Sciatic nerve (tissue), 2 donors: ENCODE measurements around the gene MS4A15. TPM values are rescaled to one million over a fixed set of nuclear protein-coding genes. Genes with fewer than 3 reads are reported as not detected.
"Not testable (repeated sequence)": the region's sequence is repeated elsewhere in the genome, so short reads cannot be mapped to it uniquely, and the experiment has no call there.

Source experiments
- ATAC-seq: fragments of 200-7000 bp; cut with Tn5 transposase; one replicate; pipeline ENCODE4 v1.9.1; 2020; ENCODE audit warnings: mild to moderate bottlenecking, moderate library complexity
- DNase-seq: peaks from one replicate; pipeline ENCODE4 v3.0.0-alpha.2; 2020; ENCODE audit warnings: low spot score
- intact Hi-C: fragments of 100-400 bp; cut with DNase I; formaldehyde crosslinking; loops from one replicate; pipeline ENCODE4 v1.14.2; 2022
- total RNA-seq: library from RNA; stranded (reverse); fragmentation: NEBNext Ultra II Directional; extraction: Animal tissue kit (Norgen Biotek cat#: 25700); gene quantifications from one replicate; pipeline ENCODE4 v1.2.1, GENCODE V29; 2021
- donor health status: DM: no; HTN: no; CAD: no.
- donor health status: DM: no; HTN: no; CAD: no.

Gene MS4A15
- total RNA-seq: not detected

GRCh38 chr11:60756307-60757032, at the start of gene MS4A15:
Gene MS4A15, plus strand, starts transcription at chr11:60756867. Its CDS starts 6,867 bp downstream, at chr11:60763734.
- ATAC-seq (no peak), DNase-seq (no peak)
- intact Hi-C loops: no loop called here

DNA sequence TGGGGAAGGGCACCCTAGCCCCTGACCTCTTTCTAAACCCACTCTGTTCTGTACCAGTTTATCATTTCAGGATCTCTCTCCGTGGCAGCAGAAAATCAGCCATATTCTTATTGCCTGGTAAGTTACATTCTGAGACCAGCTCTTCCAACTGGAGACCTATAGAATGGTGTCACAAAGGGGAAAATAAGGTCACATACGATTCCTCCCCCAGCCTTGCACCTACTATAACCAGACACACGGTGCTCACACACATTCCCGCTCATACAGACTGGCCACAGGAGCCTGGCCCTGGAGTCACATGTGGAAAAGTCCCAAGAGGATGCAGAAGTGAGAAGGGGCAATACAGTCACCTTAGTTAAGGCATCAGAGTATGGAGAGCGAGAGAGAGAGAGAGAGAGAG, 49.7 kb upstream of the MS4A15 start:
- ATAC-seq (no peak), DNase-seq (no peak)
- intact Hi-C loops: no loop called here

GRCh38 chr11:60710482-60710881, 46.2 kb upstream of the MS4A15 start:
- intact Hi-C loops: no loop called here
- ATAC-seq (no peak), DNase-seq (no peak)

DNA sequence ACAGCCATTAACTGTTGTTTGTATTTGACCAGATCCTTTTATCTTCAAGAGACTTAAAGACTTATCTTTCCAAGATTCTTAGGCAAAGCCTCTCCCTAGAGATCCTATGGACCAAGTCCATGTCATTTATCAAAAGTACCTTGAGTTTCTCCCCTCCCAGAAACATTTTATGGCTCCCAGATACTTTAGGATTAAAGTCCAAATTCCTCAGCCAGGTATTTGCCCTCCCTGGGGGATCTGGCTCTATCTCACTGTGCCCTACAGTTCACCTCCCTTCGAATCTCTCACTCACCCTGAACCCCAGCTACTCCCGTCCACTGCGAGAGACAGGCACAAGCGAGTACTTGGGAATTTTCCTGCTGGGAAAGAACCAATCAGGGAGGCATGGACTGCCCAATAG, 45.4 kb upstream of the MS4A15 start:
- intact Hi-C loops: no loop called here
- DNase-seq: no peak
- ATAC-seq: no peak

- ATAC-seq, intact Hi-C loops, DNase-seq: not testable (repeated sequence)
These were observed 43.2 kb upstream of the MS4A15 start for GRCh38 chr11:60713423-60713822.

GRCh38 chr11:60717956-60718355, 38.7 kb upstream of the MS4A15 start:
- intact Hi-C loops: no loop called here
- DNase-seq: no peak

DNA sequence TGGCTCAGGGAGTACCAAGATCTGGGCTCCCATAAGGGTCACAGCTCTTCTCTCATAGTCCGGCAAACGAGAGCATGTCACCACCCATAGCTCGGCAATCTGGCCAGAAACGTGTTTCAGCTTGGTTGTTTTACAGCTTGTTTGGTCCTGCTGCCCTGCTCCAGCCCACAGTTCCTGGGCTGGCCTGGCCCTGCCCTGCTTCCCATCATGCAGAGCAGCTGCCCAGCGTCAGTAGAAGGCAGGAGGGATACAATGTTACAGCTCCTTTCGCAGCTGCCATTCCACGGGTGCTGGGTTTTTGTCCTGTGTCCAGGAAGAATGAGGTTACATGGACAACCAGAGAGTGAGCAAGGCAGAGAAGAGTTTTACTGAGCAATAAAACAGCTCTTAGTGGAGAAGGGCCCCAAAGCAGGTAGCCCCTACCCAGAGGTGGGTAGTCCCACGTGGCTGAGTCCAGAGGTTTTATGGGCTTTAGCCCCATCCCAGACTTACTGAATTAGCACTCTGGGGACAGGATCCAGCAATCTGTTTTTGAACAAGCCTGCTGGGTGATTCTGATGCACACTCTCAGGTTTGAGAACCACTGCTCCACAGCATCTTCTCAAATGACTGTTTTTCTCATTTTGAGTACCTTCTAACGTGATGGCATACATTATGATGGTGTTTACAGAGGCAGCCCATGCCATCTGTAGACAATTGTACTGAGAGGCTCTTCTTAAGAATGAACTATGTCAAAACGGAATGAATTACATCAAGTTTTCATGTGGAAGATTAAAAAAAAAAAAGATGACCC, 37.9 kb upstream of the MS4A15 start:
- DNase-seq (no peak), ATAC-seq (no peak)
- intact Hi-C loops: no loop called here

More at GRCh38 chr11:60717956-60718355, 38.7 kb upstream of the MS4A15 start:
- no peak for ATAC-seq

DNA sequence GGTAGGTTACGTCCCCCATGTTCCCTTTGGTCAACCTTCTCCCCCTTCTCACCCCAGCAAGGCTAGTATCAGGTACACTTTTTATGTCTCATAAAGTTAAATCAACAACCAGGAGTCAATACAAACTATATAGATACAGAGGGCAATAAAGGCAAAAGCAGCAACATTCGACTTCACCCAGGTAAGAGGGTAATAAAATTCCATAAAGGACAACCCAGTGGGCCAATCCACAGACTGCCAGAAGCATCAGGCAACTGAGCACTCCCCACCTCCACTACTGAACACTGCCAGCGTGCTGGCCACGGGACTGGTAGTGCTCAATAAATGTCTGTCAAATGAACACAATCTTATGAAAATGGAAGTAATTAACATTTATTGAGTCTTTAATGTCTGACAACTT, 37.3 kb upstream of the MS4A15 start:
- DNase-seq: no peak
- no peak for ATAC-seq
- intact Hi-C loops: no loop called here

- DNase-seq (no peak), ATAC-seq (no peak)
- intact Hi-C loops: no loop called here
These were observed 36.2 kb upstream of the MS4A15 start for GRCh38 chr11:60720460-60720859.

DNA sequence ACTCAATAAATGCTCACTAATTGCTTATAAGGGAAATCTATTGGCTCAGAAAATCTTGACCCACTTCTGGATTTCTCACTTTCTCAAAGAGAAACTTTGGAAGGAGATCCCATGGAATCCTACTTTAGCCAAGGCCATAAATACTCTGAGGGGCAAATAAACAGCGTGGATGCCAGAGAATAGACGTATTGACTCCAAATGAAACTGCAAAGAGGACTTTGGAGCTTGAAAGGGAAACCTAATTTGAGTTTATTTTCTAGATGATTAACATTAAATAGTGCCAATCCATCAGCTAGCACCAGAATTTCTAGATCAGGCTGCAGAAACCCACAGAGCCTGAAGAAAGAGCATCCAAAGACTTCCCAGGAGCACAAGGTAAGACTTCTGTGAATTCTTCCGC, 32.2 kb upstream of the MS4A15 start, which contains the start of gene MS4A18:
Gene MS4A18, plus strand, starts transcription at position 301 of the 400 bp plus-strand sequence.
- DNase-seq (no peak), ATAC-seq (no peak)
- intact Hi-C loops: no loop called here

- intact Hi-C loops: no loop called here
- no peak for DNase-seq
- ATAC-seq: no peak
These were observed 31.1 kb upstream of the MS4A15 start for GRCh38 chr11:60725592-60725991.

DNA sequence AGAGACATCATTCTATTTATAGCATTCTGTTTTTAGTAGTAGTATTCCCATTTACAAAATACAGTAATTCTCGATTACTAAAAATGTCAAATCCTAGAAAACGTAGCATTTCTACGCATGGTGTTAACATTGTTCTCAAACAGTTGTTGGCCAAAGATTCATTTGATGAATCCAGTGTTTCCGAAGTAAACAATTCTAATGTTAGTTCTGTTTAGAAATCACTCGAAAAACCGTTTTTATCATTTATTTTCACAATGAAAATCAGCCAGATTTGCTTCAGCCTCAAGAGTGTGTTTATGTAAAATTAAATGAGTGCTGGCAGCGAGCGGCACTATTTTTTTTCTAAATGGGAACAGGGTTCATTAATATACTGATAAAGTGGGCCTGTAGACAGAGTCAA, 25.1 kb upstream of the MS4A15 start:
- no peak for ATAC-seq
- intact Hi-C loops: no loop called here
- DNase-seq: no peak

- ATAC-seq (no peak), DNase-seq (no peak)
- intact Hi-C loops: no loop called here
These were observed 22.4 kb upstream of the MS4A15 start for GRCh38 chr11:60734279-60734678.

DNA sequence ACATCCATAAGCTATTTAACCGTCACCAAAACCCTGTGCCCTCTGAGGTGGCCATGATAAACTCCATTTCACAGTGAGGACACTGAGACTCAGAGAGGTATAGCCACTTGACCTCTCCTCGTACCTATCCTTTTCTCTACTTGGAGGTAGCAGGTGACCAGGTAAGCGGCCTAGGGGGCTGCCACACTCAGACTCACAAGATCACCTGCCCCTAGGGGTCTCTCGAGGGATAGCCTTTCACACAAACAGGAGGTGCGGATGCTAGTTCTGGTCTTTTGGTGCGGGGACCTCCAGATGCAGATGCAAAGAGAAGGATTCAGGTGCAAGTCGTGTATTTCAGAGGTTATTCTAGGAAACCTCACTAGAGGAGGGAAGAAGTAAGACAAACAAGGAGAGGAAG, 17.6 kb upstream of the MS4A15 start:
- ATAC-seq (no peak), DNase-seq (no peak)
- intact Hi-C loops: no loop called here

- ATAC-seq: no peak
- no peak for DNase-seq
- intact Hi-C loops: no loop called here
These were observed 16.1 kb upstream of the MS4A15 start for GRCh38 chr11:60740573-60740972.

GRCh38 chr11:60741421-60741820, 15.2 kb upstream of the MS4A15 start:
- ATAC-seq (no peak), DNase-seq (no peak)
- intact Hi-C loops: no loop called here

GRCh38 chr11:60743058-60743457, 13.6 kb upstream of the MS4A15 start:
- DNase-seq: no peak
- no peak for ATAC-seq
- intact Hi-C loops: no loop called here

DNA sequence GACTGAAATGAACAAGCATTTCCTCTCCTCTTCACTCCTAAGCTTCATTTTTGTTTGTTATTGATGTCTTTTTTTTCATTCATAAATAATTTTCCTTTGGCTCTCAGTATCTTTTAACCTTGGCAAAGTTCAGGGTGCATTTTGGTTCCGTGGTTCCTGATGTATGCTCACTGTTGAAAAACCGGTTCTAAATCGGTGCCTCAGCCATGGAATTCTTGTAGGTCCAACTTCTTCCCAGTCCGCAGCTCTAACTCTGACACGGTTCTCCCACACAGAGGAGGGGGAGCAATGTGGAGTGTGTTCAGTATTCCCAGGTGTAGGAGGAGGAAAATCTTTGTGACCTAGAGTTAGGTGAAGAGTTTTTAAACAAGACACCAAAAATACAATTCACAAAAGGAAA, 12.6 kb upstream of the MS4A15 start:
- DNase-seq: no peak
- ATAC-seq: no peak
- intact Hi-C loops: no loop called here

- intact Hi-C loops: no loop called here
- DNase-seq (no peak), ATAC-seq (no peak)
These were observed 9.3 kb upstream of the MS4A15 start for GRCh38 chr11:60747359-60747873.

- ATAC-seq: no peak
- no peak for DNase-seq
- intact Hi-C loops: no loop called here
These were observed 8.4 kb upstream of the MS4A15 start for GRCh38 chr11:60748225-60748624.
